WTC11 (cell line): Measurements from ENCODE around the gene EXOC3L4. TPM values are rescaled to one million over a fixed set of nuclear protein-coding genes. Genes with fewer than 3 reads are reported as not detected.

ENCODE experiments used
- ATAC-seq: fragments of 200-7000 bp; cut with Tn5 transposase; 2 replicates; pipeline ENCODE4 v1.10.0; 2021; ENCODE audit warnings: mild to moderate bottlenecking, moderate library complexity
- CTCF ChIA-PET: fragments of 300-600 bp; sonication (Branson Sonifier 250); formaldehyde crosslinking; loops from one replicate; lab custom pipeline; 2021; ENCODE audit warnings: antibody characterized with exemption; lab: Charles Lee
- POLR2A ChIA-PET: fragments of 350-600 bp; sonication (Branson Sonifier 250); formaldehyde crosslinking; loops from one replicate; lab custom pipeline; 2021; ENCODE audit warnings: antibody characterized with exemption; lab: Charles Lee
- DNase-seq: peaks from one replicate; pipeline ENCODE4 v3.0.0; 2021; ENCODE audit warnings: low spot score
- H3K27ac Mint-ChIP-seq: 2 replicates; pipeline ENCODE4 v1.8.0; 2021; ENCODE audit warnings: mixed read lengths
- H3K27me3 Mint-ChIP-seq: 2 replicates; pipeline ENCODE4 v1.8.0; 2021; ENCODE audit warnings: low read depth, mild to moderate bottlenecking, moderate library complexity, mixed read lengths
- H3K36me3 Mint-ChIP-seq: 2 replicates; pipeline ENCODE4 v1.8.0; 2021; ENCODE audit warnings: mixed read lengths
- H3K4me1 Mint-ChIP-seq: 2 replicates; pipeline ENCODE4 v1.8.0; 2022; ENCODE audit warnings: mixed read lengths
- H3K4me3 Mint-ChIP-seq: 2 replicates; pipeline ENCODE4 v1.8.0; 2021; ENCODE audit warnings: mild to moderate bottlenecking, moderate library complexity, mixed read lengths
- H3K9me3 Mint-ChIP-seq: 2 replicates; pipeline ENCODE4 v1.8.0; 2021; ENCODE audit warnings: mixed read lengths
- ATF3 ChIP-seq: sonication (generic); formaldehyde crosslinking; conservative IDR thresholded peaks from 2 replicates; pipeline ENCODE4 v1.8.1; 2022; ENCODE audit warnings: mild to moderate bottlenecking, missing genetic modification reagents
- ELF4 ChIP-seq: sonication (generic); formaldehyde crosslinking; IDR thresholded peaks from 2 replicates; pipeline ENCODE4 v1.8.1; 2022; ENCODE audit warnings: low read depth, mild to moderate bottlenecking, moderate library complexity, missing genetic modification reagents
- HMGXB4 ChIP-seq: sonication (generic); formaldehyde crosslinking; IDR thresholded peaks from 2 replicates; pipeline ENCODE4 v1.8.1; 2023; ENCODE audit warnings: mild to moderate bottlenecking, moderate library complexity, missing genetic modification reagents
- JAZF1 ChIP-seq: fragments of 250-450 bp; sonication (Bioruptor Pico); IDR thresholded peaks from 2 replicates; pipeline ENCODE4 v1.9.0; 2021; ENCODE audit warnings: moderate library complexity, mild to moderate bottlenecking, inconsistent platforms
- JUN ChIP-seq: sonication (generic); formaldehyde crosslinking; IDR thresholded peaks from 2 replicates; pipeline ENCODE4 v1.8.0; 2023; ENCODE audit warnings: mild to moderate bottlenecking, missing genetic modification reagents
- MAX ChIP-seq: sonication (generic); formaldehyde crosslinking; IDR thresholded peaks from 2 replicates; pipeline ENCODE4 v1.8.0; 2022; ENCODE audit warnings: mild to moderate bottlenecking, missing genetic modification reagents
- MXD4 ChIP-seq: fragments of 250-450 bp; sonication (Bioruptor Pico); IDR thresholded peaks from 2 replicates; pipeline ENCODE4 v1.8.0; 2021; ENCODE audit warnings: mild to moderate bottlenecking, moderate library complexity, borderline replicate concordance
- NFYB ChIP-seq: sonication (generic); formaldehyde crosslinking; conservative IDR thresholded peaks from 2 replicates; pipeline ENCODE4 v1.8.0; 2022; ENCODE audit warnings: low read depth, missing genetic modification reagents
- NR1H2 ChIP-seq: sonication (generic); formaldehyde crosslinking; IDR thresholded peaks from 2 replicates; pipeline ENCODE4 v1.9.0; 2021; ENCODE audit warnings: mild to moderate bottlenecking, moderate library complexity, missing genetic modification reagents
- NR2C2 ChIP-seq: sonication (generic); formaldehyde crosslinking; IDR thresholded peaks from 2 replicates; pipeline ENCODE4 v1.8.0; 2022; ENCODE audit warnings: mild to moderate bottlenecking, missing genetic modification reagents
- RELA ChIP-seq: sonication (generic); formaldehyde crosslinking; IDR thresholded peaks from 2 replicates; pipeline ENCODE4 v1.8.1; 2022; ENCODE audit warnings: missing genetic modification reagents, mild to moderate bottlenecking, borderline replicate concordance
- TCF7 ChIP-seq: sonication (generic); formaldehyde crosslinking; IDR thresholded peaks from 2 replicates; pipeline ENCODE4 v1.8.0; 2022; ENCODE audit warnings: mild to moderate bottlenecking, low read depth, missing genetic modification reagents, moderate library complexity
- ZNF219 ChIP-seq: sonication (generic); formaldehyde crosslinking; IDR thresholded peaks from 2 replicates; pipeline ENCODE4 v1.8.0; 2023; ENCODE audit warnings: missing genetic modification reagents, mild to moderate bottlenecking, borderline replicate concordance
- ZNF263 ChIP-seq: sonication (generic); formaldehyde crosslinking; IDR thresholded peaks from 2 replicates; pipeline ENCODE4 v1.8.1; 2022; ENCODE audit warnings: low read depth, mild to moderate bottlenecking, moderate library complexity, missing genetic modification reagents
- ZNF416 ChIP-seq: fragments of 250-450 bp; sonication (Bioruptor Pico); IDR thresholded peaks from 2 replicates; pipeline ENCODE4 v1.9.0; 2021; ENCODE audit warnings: mild to moderate bottlenecking, inconsistent platforms
- ZSCAN18 ChIP-seq: fragments of 250-450 bp; sonication (Bioruptor Pico); IDR thresholded peaks from 2 replicates; pipeline ENCODE4 v2.1.2; 2022; ENCODE audit warnings: mild to moderate bottlenecking, moderate library complexity
- total RNA-seq: library from RNA; stranded (reverse); gene quantifications from 3 replicates; pipeline ENCODE4 v1.2.3, GENCODE V29; 2021
- TF ChIP-seq, protein P1 (sequence below): sonication (generic); formaldehyde crosslinking; IDR thresholded peaks from 2 replicates; pipeline ENCODE4 v1.8.1; 2022; ENCODE audit warnings: mild to moderate bottlenecking, missing genetic modification reagents, moderate library complexity, borderline replicate concordance
- TF ChIP-seq, protein P2 (sequence below): sonication (generic); formaldehyde crosslinking; IDR thresholded peaks from 2 replicates; pipeline ENCODE4 v1.8.0; 2023; ENCODE audit warnings: missing genetic modification reagents

Gene EXOC3L4
- total RNA-seq, 1 experiment from 2014 or later, result 0.42 TPM

GRCh38 chr14:103065861-103066260 lies 28.7 kb upstream of the EXOC3L4 start:
- DNase-seq, result no peak
- no peaks in the 10 kb centered on the region for H3K27me3 Mint-ChIP-seq
- ATAC-seq, result no peak
- peaks cover 5% of the 10 kb centered on the region for H3K4me1 Mint-ChIP-seq
- no peak overlapping the region for H3K27ac Mint-ChIP-seq
- ChIA-PET POLR2A (no interaction called here), CTCF (interaction anchor here (1.1 to 2.0 kb wide), 4 partner anchors 9 to 229 kb away, joined by 3 to 7 read pairs (median 4); no protein-coding TSS in a partner anchor)
- no peaks in the 10 kb centered on the region for H3K9me3 Mint-ChIP-seq
- TF ChIP-seq ZSCAN18 (CRISPR knock-in tag), result no peak
- TF ChIP-seq ATF3 (CRISPR knock-in tag), result no peak
- TF ChIP-seq RELA (CRISPR knock-in tag), result no peak
- TF ChIP-seq, protein P1, sequence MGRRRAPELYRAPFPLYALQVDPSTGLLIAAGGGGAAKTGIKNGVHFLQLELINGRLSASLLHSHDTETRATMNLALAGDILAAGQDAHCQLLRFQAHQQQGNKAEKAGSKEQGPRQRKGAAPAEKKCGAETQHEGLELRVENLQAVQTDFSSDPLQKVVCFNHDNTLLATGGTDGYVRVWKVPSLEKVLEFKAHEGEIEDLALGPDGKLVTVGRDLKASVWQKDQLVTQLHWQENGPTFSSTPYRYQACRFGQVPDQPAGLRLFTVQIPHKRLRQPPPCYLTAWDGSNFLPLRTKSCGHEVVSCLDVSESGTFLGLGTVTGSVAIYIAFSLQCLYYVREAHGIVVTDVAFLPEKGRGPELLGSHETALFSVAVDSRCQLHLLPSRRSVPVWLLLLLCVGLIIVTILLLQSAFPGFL (CRISPR knock-in tag), result no peak
- TF ChIP-seq MAX (CRISPR knock-in tag), result no peak
- TF ChIP-seq NFYB, result no peak
- no peak for TF ChIP-seq ZNF219 (CRISPR knock-in tag)
- TF ChIP-seq NR1H2 (CRISPR knock-in tag), result no peak
- H3K36me3 Mint-ChIP-seq, result no peaks in the 10 kb centered on the region
- H3K4me3 Mint-ChIP-seq, result no peak overlapping the region

- CTCF ChIA-PET, result interaction anchor here (1.1 to 2.0 kb wide), 3 partner anchors 9 to 60 kb away, joined by 3 to 7 read pairs (median 4); no protein-coding TSS in a partner anchor
- no peak for ATAC-seq
These were observed 28.1 kb upstream of the EXOC3L4 start for GRCh38 chr14:103066399-103066798.

More at GRCh38 chr14:103066399-103066798, 28.1 kb upstream of the EXOC3L4 start:
- H3K27ac Mint-ChIP-seq, result no peak overlapping the region
- peaks cover 5% of the 10 kb centered on the region for H3K4me1 Mint-ChIP-seq
- H3K9me3 Mint-ChIP-seq, result no peaks in the 10 kb centered on the region
- no peaks in the 10 kb centered on the region for H3K27me3 Mint-ChIP-seq
- no peaks in the 10 kb centered on the region for H3K36me3 Mint-ChIP-seq
- DNase-seq, result no peak
- POLR2A ChIA-PET, result no interaction called here
- no peak overlapping the region for H3K4me3 Mint-ChIP-seq
- no peak for TF ChIP-seq ZNF263 (CRISPR knock-in tag)
- TF ChIP-seq, protein P2, sequence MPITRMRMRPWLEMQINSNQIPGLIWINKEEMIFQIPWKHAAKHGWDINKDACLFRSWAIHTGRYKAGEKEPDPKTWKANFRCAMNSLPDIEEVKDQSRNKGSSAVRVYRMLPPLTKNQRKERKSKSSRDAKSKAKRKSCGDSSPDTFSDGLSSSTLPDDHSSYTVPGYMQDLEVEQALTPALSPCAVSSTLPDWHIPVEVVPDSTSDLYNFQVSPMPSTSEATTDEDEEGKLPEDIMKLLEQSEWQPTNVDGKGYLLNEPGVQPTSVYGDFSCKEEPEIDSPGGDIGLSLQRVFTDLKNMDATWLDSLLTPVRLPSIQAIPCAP (CRISPR knock-in tag), result no peak
- TF ChIP-seq MAX (CRISPR knock-in tag), result no peak
- TF ChIP-seq, protein P1 (CRISPR knock-in tag), result no peak
- no peak for TF ChIP-seq ELF4 (CRISPR knock-in tag)
- TF ChIP-seq HMGXB4 (CRISPR knock-in tag), result no peak
- TF ChIP-seq MXD4, result no peak
- no peak for TF ChIP-seq ZNF416
- no peak for TF ChIP-seq NR2C2 (CRISPR knock-in tag)
- TF ChIP-seq JAZF1 (CRISPR knock-in tag), result no peak
- TF ChIP-seq TCF7, result no peak
- TF ChIP-seq JUN (CRISPR knock-in tag), result no peak
